ENCODE results near the gene IGSF23. TPM values are rescaled to one million over a fixed set of nuclear protein-coding genes. Genes with fewer than 3 reads are reported as not detected.

The IGSF23 gene
- total and polyA plus RNA-seq, 12 donors = 0.86 TPM; not detected in 11

DNA sequence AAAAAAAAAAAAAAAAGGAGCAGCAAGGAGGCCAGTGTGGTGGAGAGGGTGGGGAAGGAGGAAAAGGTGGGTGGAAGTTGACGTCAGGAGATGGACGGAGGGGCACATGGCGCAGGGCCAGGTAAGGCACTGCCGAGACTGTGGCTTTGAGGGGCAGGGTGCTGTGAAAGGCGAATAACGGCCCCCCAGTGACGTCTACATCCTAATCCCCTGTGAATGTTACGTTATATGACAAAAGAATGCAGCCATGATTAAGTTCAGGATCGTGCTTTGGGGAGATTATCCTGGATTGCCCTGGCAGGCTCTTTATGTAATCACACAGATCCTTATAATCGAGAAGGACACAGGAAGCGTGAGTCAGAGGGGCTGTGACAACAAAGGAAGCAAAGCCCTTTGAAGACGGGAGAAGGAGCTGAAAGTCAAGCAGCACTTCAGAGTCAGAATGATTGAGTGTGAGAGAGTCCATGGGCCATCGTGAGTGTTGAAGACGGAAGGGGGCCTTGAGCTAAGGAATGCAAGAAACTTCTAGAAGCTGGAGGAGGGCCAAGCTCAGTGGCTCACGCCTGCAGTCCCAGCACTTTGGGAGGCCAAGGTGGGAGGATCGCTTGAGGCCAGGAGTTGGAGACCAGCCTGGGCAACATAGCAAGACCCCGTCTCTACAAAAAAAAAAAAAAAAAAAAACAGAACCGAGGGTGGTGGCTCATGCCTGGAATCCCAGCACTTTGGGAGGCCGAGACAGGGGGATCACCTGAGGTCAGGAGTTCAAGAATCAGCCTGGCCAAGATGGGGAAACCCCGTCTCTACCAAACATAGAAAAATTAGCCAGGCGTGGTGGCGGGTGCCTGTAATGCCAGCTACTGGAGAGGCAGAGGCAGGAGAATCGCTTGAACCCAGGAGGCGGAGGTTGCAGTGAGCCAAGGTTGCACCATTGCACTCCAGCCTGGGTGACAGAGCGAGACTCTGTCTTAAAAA is 71.8 kb downstream of the IGSF23 start:
- no peaks in the 10 kb centered on the region for H3K27me3 ChIP-seq
- TF ChIP-seq CTCF (IDR thresholded peaks at IDR 0.05) = no peak
- H3K36me3 ChIP-seq = peaks cover 0 to 21% (median 0%) of the 10 kb centered on the region in 9 donors
- no peaks in the 10 kb centered on the region for H3K9me3 ChIP-seq
- H3K4me3 ChIP-seq = peak overlapping the region in 1 of 10 donors; percentile 3
- H3K4me1 ChIP-seq = peaks cover 0 to 60% (median 18%) of the 10 kb centered on the region in 9 donors
- 47 to 48% methylated on average over 24 to 25 of the region's 25 CpGs for WGBS, 2 donors
- H3K27ac ChIP-seq = peak overlapping the region; percentile 53 to 88 (median 70)
- intact Hi-C loops (cut with DNase I) = loop anchor here in 9 of 10 donors (5.0 to 10.0 kb wide), 5 partner anchors 37 to 270 kb away; partner anchors contain the start of genes NECTIN2 (in 4 of the 9) and CLPTM1 (in 1 of the 9)
- ATAC-seq (peak; percentile 57 to 87 (median 68)), DNase-seq (peak; percentile 40 to 66)

GRCh38 chr19:44685877-44686276 is 72.5 kb downstream of the IGSF23 start:
- peak overlapping the region in 1 of 10 donors; percentile 12 for H3K4me3 ChIP-seq
- ATAC-seq (no peak), DNase-seq (peak in 1 of 2 donors; percentile 34)
- no peaks in the 10 kb centered on the region for H3K9me3 ChIP-seq
- intact Hi-C loops (cut with DNase I) = loop anchor here in 9 of 10 donors (5.0 to 10.0 kb wide), 5 partner anchors 36 to 269 kb away; partner anchors contain the start of genes NECTIN2 (in 4 of the 9) and CLPTM1 (in 1 of the 9)
- WGBS, 2 donors = 71 to 72% methylated on average over 4 of the region's 4 CpGs
- H3K27ac ChIP-seq = peak overlapping the region in 6 of 10 donors; percentile 68 to 88 (median 73)
- H3K27me3 ChIP-seq = no peaks in the 10 kb centered on the region
- H3K4me1 ChIP-seq = peaks cover 0 to 60% (median 18%) of the 10 kb centered on the region in 9 donors
- peaks cover 0 to 14% (median 0%) of the 10 kb centered on the region in 9 donors for H3K36me3 ChIP-seq
- no peak for TF ChIP-seq CTCF (IDR thresholded peaks at IDR 0.05)

Small RNAs within 50 kb of the gene (microRNA-seq; reads per million reads assigned to microRNA genes)
- 0 reads per million in 2 donors for gene MIR4531

Other genes starting within 250 kb of the IGSF23 start
- 1 to 10 TPM; 3.3 to 5.0 (median 3.8) TPM for gene ZNF285, start 212.0 kb upstream of the IGSF23 start, total RNA-seq
- 1 to 10 TPM; 2.0 to 4.5 TPM for gene ZNF285, start 212.0 kb upstream of the IGSF23 start, polyA plus RNA-seq
- 10 to 100 TPM in 1 of 10 donors, 1 to 10 TPM in 9; 5.4 to 11.4 (median 6.9) TPM for gene ZNF229, start 165.1 kb upstream of the IGSF23 start, total RNA-seq
- 1 to 10 TPM; 2.4 to 2.6 TPM for gene ZNF229, start 165.1 kb upstream of the IGSF23 start, polyA plus RNA-seq
- 1 to 10 TPM; 3.2 to 6.7 (median 4.6) TPM for gene ZNF180, start 113.0 kb upstream of the IGSF23 start, total RNA-seq
- gene ZNF180, start 113.0 kb upstream of the IGSF23 start, polyA plus RNA-seq = 1 to 10 TPM; 1.7 to 4.5 TPM
- not detected for gene CEACAM20, start 83.9 kb upstream of the IGSF23 start, total RNA-seq
- gene CEACAM20, start 83.9 kb upstream of the IGSF23 start, polyA plus RNA-seq = not detected
- gene PVR, start 30.3 kb downstream of the IGSF23 start, total RNA-seq = 100 to 1,000 TPM in 1 of 10 donors, 10 to 100 TPM in 9; 38.3 to 108 (median 41.8) TPM
- 10 to 100 TPM; 47.3 to 74.8 TPM for gene PVR, start 30.3 kb downstream of the IGSF23 start, polyA plus RNA-seq
- gene CEACAM19, start 57.9 kb downstream of the IGSF23 start, total RNA-seq = 10 to 100 TPM in 1 of 10 donors, 1 to 10 TPM in 9; 3.3 to 10.7 (median 5.1) TPM
- 10 to 100 TPM in 1 of 2 donors, 1 to 10 TPM in 1; 5.2 to 36.8 TPM for gene CEACAM19, start 57.9 kb downstream of the IGSF23 start, polyA plus RNA-seq
- gene CEACAM16, start 85.6 kb downstream of the IGSF23 start, total RNA-seq = not detected
- not detected for gene CEACAM16, start 85.6 kb downstream of the IGSF23 start, polyA plus RNA-seq
- gene BCL3, start 135.1 kb downstream of the IGSF23 start, total RNA-seq = 10 to 100 TPM in 9 of 10 donors, 1 to 10 TPM in 1; 7.1 to 76.3 (median 20.3) TPM
- gene BCL3, start 135.1 kb downstream of the IGSF23 start, polyA plus RNA-seq = 10 to 100 TPM; 20.7 to 30.7 TPM
- gene CBLC, start 164.3 kb downstream of the IGSF23 start, total RNA-seq = under 1 TPM in 1 of 10 donors, not detected in 9; 0.38 TPM
- not detected for gene CBLC, start 164.3 kb downstream of the IGSF23 start, polyA plus RNA-seq
- gene BCAM, start 195.5 kb downstream of the IGSF23 start, total RNA-seq = 100 to 1,000 TPM in 4 of 10 donors, 10 to 100 TPM in 6; 72.8 to 118 (median 92.5) TPM
- gene BCAM, start 195.5 kb downstream of the IGSF23 start, polyA plus RNA-seq = 100 to 1,000 TPM in 1 of 2 donors, 10 to 100 TPM in 1; 63.2 to 130 TPM
- 10 to 100 TPM; 34.1 to 83.9 (median 46.5) TPM for gene NECTIN2, start 232.7 kb downstream of the IGSF23 start, total RNA-seq
- gene NECTIN2, start 232.7 kb downstream of the IGSF23 start, polyA plus RNA-seq = 10 to 100 TPM; 62.5 to 96.8 TPM